Mesothelial cell of epicardium (in vitro differentiated cells): Measurements from ENCODE around the gene VPS16. TPM values are rescaled to one million over a fixed set of nuclear protein-coding genes. Genes with fewer than 3 reads are reported as not detected.

Source experiments
- DNase-seq, 2 experiments: peaks; one replicate each; pipeline ENCODE4 v3.0.0; 2021; ENCODE audit warnings: low spot score in 2 of 2; ENCODE audit not compliant: unreplicated experiment in 2 of 2
- H3K27ac Mint-ChIP-seq: 2 replicates; pipeline ENCODE4 v1.8.0; 2021; ENCODE audit warnings: mixed read lengths
- H3K27me3 Mint-ChIP-seq: 2 replicates; pipeline ENCODE4 v1.8.0; 2021; ENCODE audit warnings: low read depth, mixed read lengths
- H3K36me3 Mint-ChIP-seq: 2 replicates; pipeline ENCODE4 v1.8.0; 2021; ENCODE audit warnings: mixed read lengths
- H3K4me1 Mint-ChIP-seq: 2 replicates; pipeline ENCODE4 v1.8.0; 2021; ENCODE audit warnings: mixed read lengths
- H3K4me3 Mint-ChIP-seq: 2 replicates; pipeline ENCODE4 v1.8.0; 2021; ENCODE audit warnings: mild to moderate bottlenecking, moderate library complexity, mixed read lengths
- H3K9me3 Mint-ChIP-seq: 2 replicates; pipeline ENCODE4 v1.8.0; 2021; ENCODE audit warnings: mixed read lengths
- CTCF ChIP-seq: fragments of 200-600 bp; sonication (generic); IDR thresholded peaks from one replicate; pipeline ENCODE4 v1.5.0; 2021; ENCODE audit warnings: antibody characterized with exemption; ENCODE audit not compliant: unreplicated experiment
- total RNA-seq: library from RNA; stranded (reverse); gene quantifications from 3 replicates; pipeline ENCODE4 v1.2.1, GENCODE V29; 2021

VPS16 gene
- total RNA-seq, 1 donor from 2014 or later, result 51.6 TPM

GRCh38 chr20:2838847-2839671 is 1.5 kb upstream of the VPS16 start:
- peak overlapping the region; percentile 66 for H3K4me3 Mint-ChIP-seq
- no peaks in the 10 kb centered on the region for H3K27me3 Mint-ChIP-seq

GRCh38 chr20:2839732-2840137 is 810 bp upstream of the VPS16 start:
- no peaks in the 10 kb centered on the region for H3K9me3 Mint-ChIP-seq
- H3K27ac Mint-ChIP-seq, result peak overlapping the region; percentile 76
- H3K4me3 Mint-ChIP-seq, result peak overlapping the region; percentile 66
- H3K4me1 Mint-ChIP-seq, result peaks cover 18% of the 10 kb centered on the region
- no peaks in the 10 kb centered on the region for H3K27me3 Mint-ChIP-seq
- no peak for DNase-seq
- H3K36me3 Mint-ChIP-seq, result peaks cover 11% of the 10 kb centered on the region
- no peak for TF ChIP-seq CTCF

More at GRCh38 chr20:2838847-2839671, 1.5 kb upstream of the VPS16 start:
- Mint-ChIP-seq H3K9me3 (no peaks in the 10 kb centered on the region), H3K27ac (peak overlapping the region; percentile 76), H3K4me1 (peaks cover 18% of the 10 kb centered on the region), H3K36me3 (peaks cover 17% of the 10 kb centered on the region)
- no peak for TF ChIP-seq CTCF
- DNase-seq, result no peak

- peaks cover 6% of the 10 kb centered on the region for H3K36me3 Mint-ChIP-seq
- DNase-seq, result peak in 1 of 2 experiments; percentile 63
- H3K4me1 Mint-ChIP-seq, result peaks cover 18% of the 10 kb centered on the region
- H3K27ac Mint-ChIP-seq, result peak overlapping the region; percentile 47
- TF ChIP-seq CTCF, result no peak
- no peaks in the 10 kb centered on the region for H3K9me3 Mint-ChIP-seq
- H3K27me3 Mint-ChIP-seq, result no peaks in the 10 kb centered on the region
- H3K4me3 Mint-ChIP-seq, result peak overlapping the region; percentile 83
Observed at GRCh38 chr20:2840967-2841531, 504 bp downstream of the VPS16 start.

- H3K4me3 Mint-ChIP-seq, result no peak overlapping the region
- no peak overlapping the region for H3K27ac Mint-ChIP-seq
- H3K36me3 Mint-ChIP-seq, result peaks cover 1% of the 10 kb centered on the region
- H3K27me3 Mint-ChIP-seq, result no peaks in the 10 kb centered on the region
- no peaks in the 10 kb centered on the region for H3K9me3 Mint-ChIP-seq
- peaks cover 9% of the 10 kb centered on the region for H3K4me1 Mint-ChIP-seq
- TF ChIP-seq CTCF, result no peak
- no peak for DNase-seq
Observed at GRCh38 chr20:2845607-2846006, 5.1 kb downstream of the VPS16 start.

GRCh38 chr20:2846698-2847097 is 6.2 kb downstream of the VPS16 start:
- no peak for TF ChIP-seq CTCF
- H3K4me3 Mint-ChIP-seq, result no peak overlapping the region
- peaks cover 1% of the 10 kb centered on the region for H3K36me3 Mint-ChIP-seq
- H3K9me3 Mint-ChIP-seq, result no peaks in the 10 kb centered on the region
- peaks cover 5% of the 10 kb centered on the region for H3K4me1 Mint-ChIP-seq
- no peaks in the 10 kb centered on the region for H3K27me3 Mint-ChIP-seq
- no peak overlapping the region for H3K27ac Mint-ChIP-seq
- DNase-seq, result no peak
